Astrocyte (in vitro differentiated cells and primary cell): ENCODE results near the gene TLR9. TPM values are rescaled to one million over a fixed set of nuclear protein-coding genes. Genes with fewer than 3 reads are reported as not detected.
A peak's percentile ranks its signal among the peaks of the same experiment; 100 is the strongest.

ENCODE experiments used
- DNase-seq: peaks from one replicate; pipeline ENCODE4 v3.0.0-alpha.2; 2010; ENCODE audit warnings: low read depth
- FAIRE-seq: peaks from 2 replicates; lab custom pipeline; 2011; peaks lifted over from hg19 to GRCh38; lab: Jason Lieb, UNC
- H2AFZ ChIP-seq: 2 replicates; pipeline ENCODE4 v1.6.0; 2012; ENCODE audit warnings: low read depth, low read length, inconsistent platforms
- H3K27ac ChIP-seq: 2 replicates; pipeline ENCODE4 v1.5.1; 2011; ENCODE audit warnings: low read depth, low read length, inconsistent platforms
- H3K27me3 ChIP-seq: 2 replicates; pipeline ENCODE4 v1.6.0; 2011; ENCODE audit warnings: low read length, inconsistent platforms; ENCODE audit not compliant: insufficient read depth
- H3K36me3 ChIP-seq: 2 replicates; pipeline ENCODE4 v1.5.1; 2011; ENCODE audit warnings: low read length, inconsistent platforms; ENCODE audit not compliant: insufficient read depth
- H3K4me1 ChIP-seq: 2 replicates; pipeline ENCODE4 v1.5.1; 2011; ENCODE audit warnings: low read length, inconsistent platforms; ENCODE audit not compliant: insufficient read depth
- H3K4me2 ChIP-seq: 2 replicates; pipeline ENCODE4 v1.6.0; 2012; ENCODE audit warnings: low read length, inconsistent platforms
- H3K4me3 ChIP-seq: 2 replicates; pipeline ENCODE4 v1.5.1; 2011; ENCODE audit warnings: low read depth, mild to moderate bottlenecking, low read length, inconsistent platforms; ENCODE audit not compliant: insufficient read depth
- H3K79me2 ChIP-seq: 2 replicates; pipeline ENCODE4 v1.6.0; 2012; ENCODE audit warnings: mild to moderate bottlenecking, low read length, inconsistent platforms; ENCODE audit not compliant: insufficient read depth
- H3K9ac ChIP-seq: 2 replicates; pipeline ENCODE4 v1.6.0; 2012; ENCODE audit warnings: mild to moderate bottlenecking, low read length, inconsistent platforms
- H3K9me3 ChIP-seq: 2 replicates; pipeline ENCODE4 v1.5.1; 2012; ENCODE audit warnings: low read depth, mild to moderate bottlenecking, low read length, inconsistent platforms; ENCODE audit not compliant: insufficient read depth
- H4K20me1 ChIP-seq: 2 replicates; pipeline ENCODE4 v1.6.0; 2012; ENCODE audit warnings: low read length, inconsistent platforms; ENCODE audit not compliant: insufficient read depth
- H3K27ac Mint-ChIP-seq: one replicate; pipeline ENCODE4 v1.8.0; 2021; ENCODE audit warnings: mild to moderate bottlenecking, mixed read lengths; ENCODE audit not compliant: unreplicated experiment
- H3K27me3 Mint-ChIP-seq: one replicate; pipeline ENCODE4 v1.8.0; 2021; ENCODE audit warnings: low read depth, mixed read lengths; ENCODE audit not compliant: unreplicated experiment
- H3K36me3 Mint-ChIP-seq: one replicate; pipeline ENCODE4 v1.8.0; 2021; ENCODE audit warnings: low read depth, mixed read lengths; ENCODE audit not compliant: unreplicated experiment
- H3K4me1 Mint-ChIP-seq: one replicate; pipeline ENCODE4 v1.8.0; 2021; ENCODE audit warnings: low read depth, mixed read lengths; ENCODE audit not compliant: unreplicated experiment
- H3K4me3 Mint-ChIP-seq: one replicate; pipeline ENCODE4 v1.8.0; 2021; ENCODE audit warnings: mild to moderate bottlenecking, moderate library complexity, mixed read lengths; ENCODE audit not compliant: unreplicated experiment
- H3K9me3 Mint-ChIP-seq: one replicate; pipeline ENCODE4 v1.8.0; 2021; ENCODE audit warnings: mild to moderate bottlenecking, mixed read lengths; ENCODE audit not compliant: unreplicated experiment
- EZH2 ChIP-seq: IDR thresholded peaks from 2 replicates; pipeline ENCODE4 v1.6.1; 2012; ENCODE audit warnings: mild to moderate bottlenecking, low read length, inconsistent platforms; ENCODE audit not compliant: insufficient read depth
- total RNA-seq: library from RNA; stranded (reverse); gene quantifications from 2 replicates; pipeline ENCODE4 v1.2.1, GENCODE V29; 2021
- TF ChIP-seq, protein P1 (sequence below): IDR thresholded peaks from 2 replicates; pipeline ENCODE4 v1.5.1; 2011; ENCODE audit warnings: low read depth, mild to moderate bottlenecking, inconsistent platforms, low read length, moderate library complexity; ENCODE audit not compliant: insufficient read depth

Gene TLR9
- total RNA-seq, 1 donor from 2014 or later: 0.25 TPM

DNA sequence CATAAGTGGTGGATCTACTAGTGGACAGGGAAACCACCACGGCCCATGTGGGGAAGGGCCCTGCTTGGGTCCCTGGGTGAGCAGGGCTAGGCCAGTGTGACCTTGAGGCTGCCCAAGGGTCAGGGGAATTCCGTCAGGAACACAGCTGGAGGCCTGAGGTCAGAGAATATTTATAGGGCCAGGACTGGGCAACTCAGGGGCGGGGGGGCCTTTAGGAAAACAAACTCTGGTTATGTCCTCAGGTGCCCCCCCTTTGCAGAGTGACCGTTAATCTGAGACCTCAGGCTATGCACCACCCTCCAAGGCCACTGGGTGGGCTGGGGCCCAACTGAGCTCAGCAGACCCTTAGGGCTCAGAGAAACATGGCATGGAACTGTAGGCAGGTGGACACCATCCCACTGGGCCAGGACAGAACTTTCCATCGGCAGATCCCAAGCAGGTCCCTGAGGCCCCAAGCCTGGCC, 11.0 kb upstream of the TLR9 start:
- FAIRE-seq (no peak), DNase-seq (no peak)
- peaks cover 2% of the 10 kb centered on the region for H3K36me3 ChIP-seq
- peaks cover 41% of the 10 kb centered on the region for H3K4me1 ChIP-seq
- H3K4me3 ChIP-seq: peak overlapping the region; percentile 40
- peak overlapping the region; percentile 62 for H3K27ac Mint-ChIP-seq
- H3K9ac ChIP-seq: no peak overlapping the region
- TF ChIP-seq, protein P1, sequence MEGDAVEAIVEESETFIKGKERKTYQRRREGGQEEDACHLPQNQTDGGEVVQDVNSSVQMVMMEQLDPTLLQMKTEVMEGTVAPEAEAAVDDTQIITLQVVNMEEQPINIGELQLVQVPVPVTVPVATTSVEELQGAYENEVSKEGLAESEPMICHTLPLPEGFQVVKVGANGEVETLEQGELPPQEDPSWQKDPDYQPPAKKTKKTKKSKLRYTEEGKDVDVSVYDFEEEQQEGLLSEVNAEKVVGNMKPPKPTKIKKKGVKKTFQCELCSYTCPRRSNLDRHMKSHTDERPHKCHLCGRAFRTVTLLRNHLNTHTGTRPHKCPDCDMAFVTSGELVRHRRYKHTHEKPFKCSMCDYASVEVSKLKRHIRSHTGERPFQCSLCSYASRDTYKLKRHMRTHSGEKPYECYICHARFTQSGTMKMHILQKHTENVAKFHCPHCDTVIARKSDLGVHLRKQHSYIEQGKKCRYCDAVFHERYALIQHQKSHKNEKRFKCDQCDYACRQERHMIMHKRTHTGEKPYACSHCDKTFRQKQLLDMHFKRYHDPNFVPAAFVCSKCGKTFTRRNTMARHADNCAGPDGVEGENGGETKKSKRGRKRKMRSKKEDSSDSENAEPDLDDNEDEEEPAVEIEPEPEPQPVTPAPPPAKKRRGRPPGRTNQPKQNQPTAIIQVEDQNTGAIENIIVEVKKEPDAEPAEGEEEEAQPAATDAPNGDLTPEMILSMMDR: no peak
- no peak for TF ChIP-seq EZH2
- peaks cover 54% of the 10 kb centered on the region for H4K20me1 ChIP-seq
- peaks cover 5% of the 10 kb centered on the region for H3K36me3 Mint-ChIP-seq
- H3K79me2 ChIP-seq: peaks cover 69% of the 10 kb centered on the region
- H3K4me2 ChIP-seq: peak overlapping the region; percentile 92
- no peaks in the 10 kb centered on the region for H3K9me3 Mint-ChIP-seq
- no peaks in the 10 kb centered on the region for H3K27me3 Mint-ChIP-seq
- peaks cover 28% of the 10 kb centered on the region for H3K4me1 Mint-ChIP-seq
- no peaks in the 10 kb centered on the region for H3K27me3 ChIP-seq
- H3K27ac ChIP-seq: peak overlapping the region; percentile 85
- H3K4me3 Mint-ChIP-seq: peak overlapping the region; percentile 99
- H2AFZ ChIP-seq: no peak overlapping the region
- no peaks in the 10 kb centered on the region for H3K9me3 ChIP-seq

- peaks cover 69% of the 10 kb centered on the region for H3K79me2 ChIP-seq
- H3K27me3 ChIP-seq: no peaks in the 10 kb centered on the region
- FAIRE-seq (no peak), DNase-seq (no peak)
- peaks cover 7% of the 10 kb centered on the region for H3K36me3 Mint-ChIP-seq
- no peak overlapping the region for H3K4me3 ChIP-seq
- H3K4me2 ChIP-seq: no peak overlapping the region
- peaks cover 15% of the 10 kb centered on the region for H3K4me1 Mint-ChIP-seq
- no peaks in the 10 kb centered on the region for H3K9me3 ChIP-seq
- H3K4me1 ChIP-seq: peaks cover 29% of the 10 kb centered on the region
- no peaks in the 10 kb centered on the region for H3K27me3 Mint-ChIP-seq
- no peak overlapping the region for H3K9ac ChIP-seq
- no peaks in the 10 kb centered on the region for H3K9me3 Mint-ChIP-seq
- no peak overlapping the region for H3K27ac ChIP-seq
- H3K36me3 ChIP-seq: peaks cover 11% of the 10 kb centered on the region
- TF ChIP-seq, protein P1: no peak
- no peak for TF ChIP-seq EZH2
- no peak overlapping the region for H3K27ac Mint-ChIP-seq
- H3K4me3 Mint-ChIP-seq: no peak overlapping the region
- H2AFZ ChIP-seq: no peak overlapping the region
- peaks cover 71% of the 10 kb centered on the region for H4K20me1 ChIP-seq
Observed at GRCh38 chr3:52234516-52235447, 9.3 kb upstream of the TLR9 start.
